Measurements from ENCODE around the gene GGT7.
"Not testable (repeated sequence)": the region's sequence is repeated elsewhere in the genome, so short reads cannot be mapped to it uniquely, and the experiment has no call there.

Gene GGT7

GRCh38 chr20:34883087-34883688, 10.5 kb upstream of the GGT7 start:
- DNase-seq (ENCODE audit: low read depth in 2 of 2), result no peak

- no peak for DNase-seq (ENCODE audit: low read depth in 2 of 2)
Measured at GRCh38 chr20:34881689-34882088, 9.0 kb upstream of the GGT7 start.

GRCh38 chr20:34880971-34881370, 8.3 kb upstream of the GGT7 start:
- not testable (repeated sequence) for DNase-seq (ENCODE audit: low read depth in 2 of 2)

GRCh38 chr20:34880215-34880850, 7.7 kb upstream of the GGT7 start:
- no peak for DNase-seq (ENCODE audit: low read depth in 2 of 2)

- DNase-seq (ENCODE audit: low read depth in 2 of 2), result peak; percentile 90 to 96
Measured at GRCh38 chr20:34876406-34877282, 4.0 kb upstream of the GGT7 start, which contains the start of gene ACSS2. TSS of gene ACSS2 (plus strand) at chr20:34876612. CDS start at chr20:34876646, 34 bp downstream.

- no peak for DNase-seq (ENCODE audit: low read depth in 2 of 2)
Measured at GRCh38 chr20:34875642-34876405, 3.2 kb upstream of the GGT7 start.

- no peak for DNase-seq (ENCODE audit: low read depth in 2 of 2)
Measured at GRCh38 chr20:34874094-34874654, 1.5 kb upstream of the GGT7 start.

GRCh38 chr20:34873583-34874093, 982 bp upstream of the GGT7 start:
- no peak for DNase-seq (ENCODE audit: low read depth in 2 of 2)

GRCh38 chr20:34871966-34872621, 562 bp downstream of the GGT7 start:
- DNase-seq (ENCODE audit: low read depth in 2 of 2), result no peak

GRCh38 chr20:34871320-34871926, 1.2 kb downstream of the GGT7 start:
- no peak for DNase-seq (ENCODE audit: low read depth in 2 of 2)

- DNase-seq (ENCODE audit: low read depth in 2 of 2), result no peak
Measured at GRCh38 chr20:34864216-34864615, 8.4 kb downstream of the GGT7 start.

GRCh38 chr20:34863421-34863965, 9.2 kb downstream of the GGT7 start:
- DNase-seq (ENCODE audit: low read depth in 2 of 2), result no peak

GRCh38 chr20:34862724-34863123, 9.9 kb downstream of the GGT7 start:
- DNase-seq (ENCODE audit: low read depth in 2 of 2), result no peak

- no peak for DNase-seq (ENCODE audit: low read depth in 2 of 2)
Measured at GRCh38 chr20:34861386-34862084, 11.1 kb downstream of the GGT7 start.

- no peak for DNase-seq (ENCODE audit: low read depth in 2 of 2)
Measured at GRCh38 chr20:34859826-34860545, 12.7 kb downstream of the GGT7 start.

- no peak for DNase-seq (ENCODE audit: low read depth in 2 of 2)
Measured at GRCh38 chr20:34859367-34859766, 13.3 kb downstream of the GGT7 start.

GRCh38 chr20:34852298-34852697, 20.4 kb downstream of the GGT7 start:
- DNase-seq (ENCODE audit: low read depth in 2 of 2), result no peak

GRCh38 chr20:34850969-34851368, 21.7 kb downstream of the GGT7 start:
- no peak for DNase-seq (ENCODE audit: low read depth in 2 of 2)

- DNase-seq (ENCODE audit: low read depth in 2 of 2), result no peak
Measured at GRCh38 chr20:34849778-34850177, 22.9 kb downstream of the GGT7 start.

Data from stimulated activated CD8-positive, alpha-beta memory T cell treated with anti-CD3 and anti-CD28 coated beads, Interleukin-7, amount 100 ng/mL, for 1 hour (primary cell).